PFSK-1 (cell line): ENCODE measurements around the gene GPRIN2. TPM values are rescaled to one million over a fixed set of nuclear protein-coding genes. Genes with fewer than 3 reads are reported as not detected.
"Not testable (repeated sequence)": the region's sequence is repeated elsewhere in the genome, so short reads cannot be mapped to it uniquely, and the experiment has no call there.

Experiments
- FOXP2 ChIP-seq: optimal IDR thresholded peaks from 2 replicates; pipeline ENCODE3; 2011; ENCODE audit warnings: borderline replicate concordance, control low read depth, inconsistent platforms; ENCODE audit not compliant: insufficient read depth; ENCODE audit errors: extremely low read length, extremely low read depth
- POLR2AphosphoS5 ChIP-seq: IDR thresholded peaks from 2 replicates; pipeline ENCODE4 v1.6.1; 2012; ENCODE audit warnings: low read depth, mild to moderate bottlenecking, control low read depth, low read length, moderate library complexity
- REST ChIP-seq, 2 experiments: IDR thresholded peaks; 2 replicates each; pipeline versions ENCODE4 v1.6.1 to v1.8.0; 2011 to 2012; ENCODE audit warnings: low read depth in 2 of 2, low read length in 2 of 2, control low read depth in 1 of 2, inconsistent platforms in 1 of 2, mild to moderate bottlenecking in 1 of 2, moderate library complexity in 1 of 2; ENCODE audit not compliant: insufficient read depth in 1 of 2
- SIN3A ChIP-seq: IDR thresholded peaks from 2 replicates; pipeline ENCODE4 v1.6.1; 2012; ENCODE audit warnings: mild to moderate bottlenecking, low read length, moderate library complexity, borderline replicate concordance; ENCODE audit not compliant: insufficient read depth
- TAF1 ChIP-seq: IDR thresholded peaks from 2 replicates; pipeline ENCODE4 v1.6.1; 2012; ENCODE audit warnings: low read length, control low read depth, borderline replicate concordance; ENCODE audit not compliant: insufficient read depth
- polyA plus RNA-seq: library from polyadenylated mRNA; unstranded; fragments of >200 nt; gene quantifications from one replicate; pipeline ENCODE4 v1.2.1, GENCODE V29; 2012; ENCODE audit warnings: low read depth, missing spikeins; ENCODE audit not compliant: insufficient read length

Gene GPRIN2
- polyA plus RNA-seq: not detected

- TF ChIP-seq REST (IDR thresholded peaks at IDR 0.05; ENCODE audit: insufficient read depth in 1 of 2, low read depth in 2 of 2, low read length in 2 of 2) (no peak), POLR2AphosphoS5 (no peak), SIN3A (no peak), TAF1 (no peak), FOXP2 (no peak)
Observed at GRCh38 chr10:46556515-46557318, at the start of gene GPRIN2. Gene GPRIN2, minus strand, starts transcription at chr10:46556658. Its CDS starts 5,922 bp downstream, at chr10:46550736.

DNA sequence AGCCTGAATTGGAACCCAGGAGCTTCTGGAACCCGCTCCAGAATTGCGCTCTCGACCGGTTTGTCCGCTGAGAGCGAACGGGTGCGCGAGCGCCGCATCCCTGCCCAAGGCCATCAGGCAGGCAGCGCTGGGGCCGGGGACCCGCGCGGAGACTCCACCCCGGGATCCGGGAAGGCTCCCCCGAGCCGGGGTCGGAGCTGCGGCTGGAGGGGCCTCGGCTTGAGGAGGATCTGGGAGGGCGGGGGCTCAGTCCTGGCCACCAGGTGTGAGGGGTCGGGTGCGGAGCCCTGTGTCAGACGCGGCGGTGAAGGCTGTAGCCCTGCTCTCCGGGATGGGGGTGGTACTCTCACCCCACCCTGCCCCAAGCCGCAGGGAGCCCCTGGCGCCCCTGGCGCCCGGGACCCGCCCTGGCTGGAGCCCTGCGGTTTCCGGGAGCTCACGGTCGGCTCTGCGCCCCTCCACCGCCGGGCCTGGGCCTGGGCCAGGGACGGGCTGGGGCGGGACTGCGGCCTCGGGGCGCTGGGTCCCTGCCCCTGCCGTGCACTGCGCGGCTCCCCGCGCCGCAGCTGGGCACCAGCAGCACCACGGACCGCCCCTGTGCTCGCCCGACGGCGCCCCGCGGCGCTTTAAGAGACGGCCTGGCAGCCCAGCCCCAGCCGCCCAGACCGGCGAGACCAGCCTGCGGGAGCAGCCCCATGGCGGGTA, 22.2 kb upstream of the GPRIN2 start, which contains the start of gene SYT15:
SYT15 (plus strand) TSS at position 655 of the 705 bp plus-strand sequence; CDS start at position 696, 41 bp downstream.
- TF ChIP-seq SIN3A, TAF1, POLR2AphosphoS5: not testable (repeated sequence)

DNA sequence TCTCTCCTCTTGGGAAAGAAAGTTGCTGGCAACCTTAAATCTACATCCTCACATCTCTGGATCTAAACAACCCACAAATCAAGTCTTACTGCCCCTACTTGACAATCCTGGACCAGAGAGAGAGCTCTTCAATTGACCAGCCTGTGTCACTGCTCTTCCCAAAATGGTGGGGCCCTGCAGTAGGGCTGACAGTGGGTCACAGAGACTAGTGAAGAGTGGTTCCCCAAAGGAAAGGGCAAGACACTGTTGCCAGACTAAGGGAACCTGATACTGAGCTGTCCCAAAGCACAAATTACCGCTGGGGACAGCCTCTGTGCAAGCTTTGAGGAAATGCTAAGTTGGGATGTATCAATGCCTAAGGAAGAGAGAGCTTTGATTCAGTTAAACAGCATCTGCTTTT, 4.5 kb upstream of the GPRIN2 start:
- no peak for TF ChIP-seq POLR2AphosphoS5
- no peak for TF ChIP-seq TAF1
- no peak for TF ChIP-seq SIN3A
- TF ChIP-seq FOXP2: no peak
- no peak for TF ChIP-seq REST (IDR thresholded peaks at IDR 0.05; ENCODE audit: insufficient read depth in 1 of 2, low read depth in 2 of 2, low read length in 2 of 2)

DNA sequence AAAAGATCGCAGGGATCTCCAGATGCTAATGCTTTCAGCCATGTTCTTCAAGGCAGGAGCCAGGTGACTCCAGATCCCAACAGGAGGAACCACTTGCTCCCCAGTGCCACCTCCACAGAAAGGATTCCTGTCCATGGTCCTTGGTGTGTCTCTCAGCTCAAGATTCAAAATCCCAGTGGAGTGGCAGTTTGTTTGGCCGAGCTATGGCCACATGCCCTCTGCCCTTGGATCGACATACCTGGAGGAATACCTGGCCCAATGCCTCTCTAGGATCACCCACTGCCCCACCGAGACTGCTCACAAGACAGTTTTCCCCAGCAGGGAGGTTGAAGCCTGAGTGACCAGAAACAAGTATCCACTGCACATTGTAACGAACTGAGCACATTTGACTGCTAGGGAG, 3.9 kb upstream of the GPRIN2 start:
- TF ChIP-seq REST (IDR thresholded peaks at IDR 0.05; ENCODE audit: insufficient read depth in 1 of 2, low read depth in 2 of 2, low read length in 2 of 2) (no peak), TAF1 (no peak), POLR2AphosphoS5 (no peak), SIN3A (no peak), FOXP2 (no peak)

- TF ChIP-seq POLR2AphosphoS5 (no peak), TAF1 (no peak), REST (IDR thresholded peaks at IDR 0.05; ENCODE audit: insufficient read depth in 1 of 2, low read depth in 2 of 2, low read length in 2 of 2) (no peak), FOXP2 (no peak), SIN3A (no peak)
Observed at GRCh38 chr10:46559231-46559671, 2.8 kb upstream of the GPRIN2 start.
